Measurements from ENCODE around the gene TIMP2. TPM values are rescaled to one million over a fixed set of nuclear protein-coding genes. Genes with fewer than 3 reads are reported as not detected.

TIMP2 gene
- total and polyA plus RNA-seq, 4 donors, result 8.9 to 37.6 (median 10.1) TPM

DNA sequence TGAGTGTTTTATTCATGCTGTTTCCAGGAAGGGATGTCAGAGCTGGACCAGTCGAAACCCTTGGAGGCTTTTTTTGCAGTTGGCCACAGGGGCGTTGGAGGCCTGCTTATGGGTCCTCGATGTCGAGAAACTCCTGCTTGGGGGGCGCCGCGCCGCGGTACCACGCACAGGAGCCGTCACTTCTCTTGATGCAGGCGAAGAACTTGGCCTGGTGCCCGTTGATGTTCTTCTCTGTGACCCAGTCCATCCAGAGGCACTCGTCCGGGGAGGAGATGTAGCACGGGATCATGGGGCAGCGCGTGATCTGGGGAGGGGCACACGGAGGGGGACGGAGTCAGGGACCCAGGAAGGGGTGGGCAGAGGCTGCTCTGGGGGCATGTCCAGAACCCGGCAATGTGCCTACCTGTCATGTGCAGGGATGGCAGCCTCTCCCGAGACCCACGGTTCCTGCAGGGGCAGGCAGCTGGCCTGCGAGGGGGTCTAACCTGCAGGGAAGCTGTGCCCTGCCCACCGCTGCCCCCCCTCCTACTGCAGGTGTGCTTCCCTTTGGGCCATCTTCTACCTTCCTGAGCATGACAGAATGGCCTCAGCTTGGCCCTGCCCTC lies 69.5 kb downstream of the TIMP2 start:
- H3K9ac ChIP-seq (ENCODE audit: low read depth in 1 of 2, low read length in 2 of 2), result no peak overlapping the region
- H3K4me3 ChIP-seq (ENCODE audit: low read depth in 1 of 3, low read length in 3 of 3), result no peak overlapping the region
- no peaks in the 10 kb centered on the region for H3K9me3 ChIP-seq (ENCODE audit: control insufficient read depth in 4 of 4, low read length in 3 of 4)
- 93% methylated on average over 25 of the region's 25 CpGs for WGBS
- no peak for TF ChIP-seq RXRA (IDR thresholded peaks at IDR 0.05)
- TF ChIP-seq, protein P1, sequence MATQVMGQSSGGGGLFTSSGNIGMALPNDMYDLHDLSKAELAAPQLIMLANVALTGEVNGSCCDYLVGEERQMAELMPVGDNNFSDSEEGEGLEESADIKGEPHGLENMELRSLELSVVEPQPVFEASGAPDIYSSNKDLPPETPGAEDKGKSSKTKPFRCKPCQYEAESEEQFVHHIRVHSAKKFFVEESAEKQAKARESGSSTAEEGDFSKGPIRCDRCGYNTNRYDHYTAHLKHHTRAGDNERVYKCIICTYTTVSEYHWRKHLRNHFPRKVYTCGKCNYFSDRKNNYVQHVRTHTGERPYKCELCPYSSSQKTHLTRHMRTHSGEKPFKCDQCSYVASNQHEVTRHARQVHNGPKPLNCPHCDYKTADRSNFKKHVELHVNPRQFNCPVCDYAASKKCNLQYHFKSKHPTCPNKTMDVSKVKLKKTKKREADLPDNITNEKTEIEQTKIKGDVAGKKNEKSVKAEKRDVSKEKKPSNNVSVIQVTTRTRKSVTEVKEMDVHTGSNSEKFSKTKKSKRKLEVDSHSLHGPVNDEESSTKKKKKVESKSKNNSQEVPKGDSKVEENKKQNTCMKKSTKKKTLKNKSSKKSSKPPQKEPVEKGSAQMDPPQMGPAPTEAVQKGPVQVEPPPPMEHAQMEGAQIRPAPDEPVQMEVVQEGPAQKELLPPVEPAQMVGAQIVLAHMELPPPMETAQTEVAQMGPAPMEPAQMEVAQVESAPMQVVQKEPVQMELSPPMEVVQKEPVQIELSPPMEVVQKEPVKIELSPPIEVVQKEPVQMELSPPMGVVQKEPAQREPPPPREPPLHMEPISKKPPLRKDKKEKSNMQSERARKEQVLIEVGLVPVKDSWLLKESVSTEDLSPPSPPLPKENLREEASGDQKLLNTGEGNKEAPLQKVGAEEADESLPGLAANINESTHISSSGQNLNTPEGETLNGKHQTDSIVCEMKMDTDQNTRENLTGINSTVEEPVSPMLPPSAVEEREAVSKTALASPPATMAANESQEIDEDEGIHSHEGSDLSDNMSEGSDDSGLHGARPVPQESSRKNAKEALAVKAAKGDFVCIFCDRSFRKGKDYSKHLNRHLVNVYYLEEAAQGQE (IDR thresholded peaks at IDR 0.05), result no peak
- no peak for TF ChIP-seq YY1 (IDR thresholded peaks at IDR 0.05)
- peaks cover 0 to 2% (median 0%) of the 10 kb centered on the region in 4 donors for H3K36me3 ChIP-seq (ENCODE audit: control insufficient read depth in 4 of 4, insufficient read depth in 3 of 4, low read depth in 1 of 4, low read length in 3 of 4)
- H3K27ac ChIP-seq (ENCODE audit: low read depth in 1 of 2, low read length in 2 of 2), result no peak overlapping the region
- no peaks in the 10 kb centered on the region for H3K27me3 ChIP-seq (ENCODE audit: control insufficient read depth in 4 of 4, insufficient read depth in 4 of 4, low read length in 3 of 4)
- DNase-seq (ENCODE audit: low spot score), result no peak
- H3K4me1 ChIP-seq (ENCODE audit: control insufficient read depth in 4 of 4, insufficient read depth in 4 of 4, low read length in 3 of 4), result no peaks in the 10 kb centered on the region

DNA sequence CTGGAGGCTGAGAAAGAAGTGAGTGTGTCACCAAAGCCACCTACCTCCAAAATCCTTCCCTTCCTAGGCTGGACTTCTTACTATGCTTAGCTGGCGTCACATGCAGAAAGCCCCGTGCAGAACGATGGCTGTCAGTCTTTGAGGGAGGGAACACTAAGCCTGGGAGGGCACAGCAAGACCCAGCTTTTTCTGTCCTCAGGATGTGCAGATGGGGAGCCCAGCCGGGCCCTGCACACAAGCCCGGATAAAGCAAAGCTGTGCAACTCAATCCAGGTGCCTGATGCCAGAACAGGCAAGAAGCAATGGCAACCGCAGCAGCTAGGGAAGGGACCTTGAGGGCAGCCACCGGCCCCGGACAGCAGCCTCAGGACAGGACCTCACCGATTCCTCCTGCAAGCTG lies 70.7 kb downstream of the TIMP2 start:
- 84% methylated on average over 9 of the region's 9 CpGs for WGBS
- Histone ChIP-seq H3K36me3 (ENCODE audit: control insufficient read depth in 4 of 4, insufficient read depth in 3 of 4, low read depth in 1 of 4, low read length in 3 of 4) (peaks cover 0 to 2% (median 0%) of the 10 kb centered on the region in 4 donors), H3K4me1 (ENCODE audit: control insufficient read depth in 4 of 4, insufficient read depth in 4 of 4, low read length in 3 of 4) (no peaks in the 10 kb centered on the region), H3K9me3 (ENCODE audit: control insufficient read depth in 4 of 4, low read length in 3 of 4) (no peaks in the 10 kb centered on the region), H3K27me3 (ENCODE audit: control insufficient read depth in 4 of 4, insufficient read depth in 4 of 4, low read length in 3 of 4) (no peaks in the 10 kb centered on the region), H3K27ac (ENCODE audit: low read depth in 1 of 2, low read length in 2 of 2) (no peak overlapping the region), H3K9ac (ENCODE audit: low read depth in 1 of 2, low read length in 2 of 2) (no peak overlapping the region), H3K4me3 (ENCODE audit: low read depth in 1 of 3, low read length in 3 of 3) (no peak overlapping the region)
- DNase-seq (ENCODE audit: low spot score), result no peak
- TF ChIP-seq JUND (IDR thresholded peaks at IDR 0.05) (no peak), SP1 (IDR thresholded peaks at IDR 0.05) (no peak), NR2F2 (IDR thresholded peaks at IDR 0.05) (no peak), RXRA (IDR thresholded peaks at IDR 0.05) (no peak), GABPA (IDR thresholded peaks at IDR 0.05 in 1 of 2, conservative IDR thresholded peaks at IDR 0.05 in 1 of 2) (no peak), YY1 (IDR thresholded peaks at IDR 0.05) (no peak), FOXA2 (IDR thresholded peaks at IDR 0.05) (no peak), HNF4G (IDR thresholded peaks at IDR 0.05) (no peak), FOXA1 (IDR thresholded peaks at IDR 0.05) (no peak), TAF1 (conservative IDR thresholded peaks at IDR 0.05) (no peak), EGR1 (IDR thresholded peaks at IDR 0.05; ENCODE audit: low read depth in 2 of 2) (no peak), HNF4A (conservative IDR thresholded peaks at IDR 0.05) (no peak), RAD21 (IDR thresholded peaks at IDR 0.05) (no peak)
- TF ChIP-seq, protein P2, sequence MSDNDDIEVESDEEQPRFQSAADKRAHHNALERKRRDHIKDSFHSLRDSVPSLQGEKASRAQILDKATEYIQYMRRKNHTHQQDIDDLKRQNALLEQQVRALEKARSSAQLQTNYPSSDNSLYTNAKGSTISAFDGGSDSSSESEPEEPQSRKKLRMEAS (IDR thresholded peaks at IDR 0.05), result no peak
- TF ChIP-seq, protein P3, sequence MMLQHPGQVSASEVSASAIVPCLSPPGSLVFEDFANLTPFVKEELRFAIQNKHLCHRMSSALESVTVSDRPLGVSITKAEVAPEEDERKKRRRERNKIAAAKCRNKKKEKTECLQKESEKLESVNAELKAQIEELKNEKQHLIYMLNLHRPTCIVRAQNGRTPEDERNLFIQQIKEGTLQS (IDR thresholded peaks at IDR 0.05), result no peak
- TF ChIP-seq, protein P4, sequence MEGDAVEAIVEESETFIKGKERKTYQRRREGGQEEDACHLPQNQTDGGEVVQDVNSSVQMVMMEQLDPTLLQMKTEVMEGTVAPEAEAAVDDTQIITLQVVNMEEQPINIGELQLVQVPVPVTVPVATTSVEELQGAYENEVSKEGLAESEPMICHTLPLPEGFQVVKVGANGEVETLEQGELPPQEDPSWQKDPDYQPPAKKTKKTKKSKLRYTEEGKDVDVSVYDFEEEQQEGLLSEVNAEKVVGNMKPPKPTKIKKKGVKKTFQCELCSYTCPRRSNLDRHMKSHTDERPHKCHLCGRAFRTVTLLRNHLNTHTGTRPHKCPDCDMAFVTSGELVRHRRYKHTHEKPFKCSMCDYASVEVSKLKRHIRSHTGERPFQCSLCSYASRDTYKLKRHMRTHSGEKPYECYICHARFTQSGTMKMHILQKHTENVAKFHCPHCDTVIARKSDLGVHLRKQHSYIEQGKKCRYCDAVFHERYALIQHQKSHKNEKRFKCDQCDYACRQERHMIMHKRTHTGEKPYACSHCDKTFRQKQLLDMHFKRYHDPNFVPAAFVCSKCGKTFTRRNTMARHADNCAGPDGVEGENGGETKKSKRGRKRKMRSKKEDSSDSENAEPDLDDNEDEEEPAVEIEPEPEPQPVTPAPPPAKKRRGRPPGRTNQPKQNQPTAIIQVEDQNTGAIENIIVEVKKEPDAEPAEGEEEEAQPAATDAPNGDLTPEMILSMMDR (IDR thresholded peaks at IDR 0.05; ENCODE audit: low read depth, low read length, missing input control), result no peak
- TF ChIP-seq, protein P1 (IDR thresholded peaks at IDR 0.05), result no peak
- TF ChIP-seq, protein P5, sequence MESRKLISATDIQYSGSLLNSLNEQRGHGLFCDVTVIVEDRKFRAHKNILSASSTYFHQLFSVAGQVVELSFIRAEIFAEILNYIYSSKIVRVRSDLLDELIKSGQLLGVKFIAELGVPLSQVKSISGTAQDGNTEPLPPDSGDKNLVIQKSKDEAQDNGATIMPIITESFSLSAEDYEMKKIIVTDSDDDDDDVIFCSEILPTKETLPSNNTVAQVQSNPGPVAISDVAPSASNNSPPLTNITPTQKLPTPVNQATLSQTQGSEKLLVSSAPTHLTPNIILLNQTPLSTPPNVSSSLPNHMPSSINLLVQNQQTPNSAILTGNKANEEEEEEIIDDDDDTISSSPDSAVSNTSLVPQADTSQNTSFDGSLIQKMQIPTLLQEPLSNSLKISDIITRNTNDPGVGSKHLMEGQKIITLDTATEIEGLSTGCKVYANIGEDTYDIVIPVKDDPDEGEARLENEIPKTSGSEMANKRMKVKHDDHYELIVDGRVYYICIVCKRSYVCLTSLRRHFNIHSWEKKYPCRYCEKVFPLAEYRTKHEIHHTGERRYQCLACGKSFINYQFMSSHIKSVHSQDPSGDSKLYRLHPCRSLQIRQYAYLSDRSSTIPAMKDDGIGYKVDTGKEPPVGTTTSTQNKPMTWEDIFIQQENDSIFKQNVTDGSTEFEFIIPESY (IDR thresholded peaks at IDR 0.05), result no peak
